Karpas-422 (cell line): ENCODE data around the gene GLYAT. TPM values are rescaled to one million over a fixed set of nuclear protein-coding genes. Genes with fewer than 3 reads are reported as not detected.

Experiments
- DNase-seq: peaks from one replicate; pipeline ENCODE4 v3.0.0-alpha.2; 2015
- H2AFZ ChIP-seq: fragments of 200-600 bp; sonication (generic); 2 replicates; pipeline ENCODE4 v1.6.1; 2014; ENCODE audit warnings: antibody characterized with exemption, low read length, mixed read lengths
- H3K27ac ChIP-seq: fragments of 200-600 bp; sonication (generic); 2 replicates; pipeline ENCODE4 v1.5.1; 2014; ENCODE audit warnings: mild to moderate bottlenecking, low read length, moderate library complexity
- H3K27me3 ChIP-seq: fragments of 200-600 bp; sonication (generic); 2 replicates; pipeline ENCODE4 v1.6.1; 2014; ENCODE audit warnings: low read length, mixed read lengths
- H3K36me3 ChIP-seq: fragments of 200-600 bp; sonication (generic); 2 replicates; pipeline ENCODE4 v1.6.1; 2014; ENCODE audit warnings: low read length, mixed read lengths; ENCODE audit not compliant: insufficient read depth
- H3K4me1 ChIP-seq: fragments of 200-600 bp; sonication (generic); 2 replicates; pipeline ENCODE4 v1.6.1; 2014; ENCODE audit warnings: mild to moderate bottlenecking, low read length, mixed read lengths
- H3K4me2 ChIP-seq: fragments of 200-600 bp; sonication (generic); 2 replicates; pipeline ENCODE4 v1.6.1; 2014; ENCODE audit warnings: low read length, low read depth, mild to moderate bottlenecking; ENCODE audit not compliant: poor library complexity, severe bottlenecking
- H3K4me3 ChIP-seq: fragments of 200-600 bp; sonication (generic); 2 replicates; pipeline ENCODE4 v1.5.1; 2014; ENCODE audit warnings: mild to moderate bottlenecking, antibody characterized with exemption, low read length, mixed read lengths
- H3K79me2 ChIP-seq: fragments of 200-600 bp; sonication (generic); 2 replicates; pipeline ENCODE4 v1.6.1; 2014; ENCODE audit warnings: mild to moderate bottlenecking, low read length, mixed read lengths
- H3K9ac ChIP-seq: fragments of 200-600 bp; sonication (generic); 2 replicates; pipeline ENCODE4 v1.6.0; 2014; ENCODE audit warnings: low read length
- H3K9me2 ChIP-seq: fragments of 200-600 bp; sonication (generic), shearing (Covaris generic); replicated peaks from 2 replicates; pipeline ENCODE4 v1.6.0; 2014; ENCODE audit warnings: mild to moderate bottlenecking, low read length, moderate library complexity; ENCODE audit not compliant: insufficient read depth
- H3K9me3 ChIP-seq: fragments of 300-700, 200-600 bp; sonication (generic); 2 replicates; pipeline ENCODE4 v1.6.1; 2014; ENCODE audit warnings: low read length, mixed read lengths
- H4K20me1 ChIP-seq: fragments of 200-600 bp; sonication (generic); 2 replicates; pipeline ENCODE4 v1.6.1; 2014; ENCODE audit warnings: mild to moderate bottlenecking, antibody characterized with exemption, low read length, low read depth; ENCODE audit not compliant: insufficient read depth
- total RNA-seq: library from RNA; depleted of rRNA; stranded (reverse); fragments of >200 nt; shearing (Covaris generic); gene quantifications from 2 replicates; pipeline ENCODE4 v1.2.3, GENCODE V29; 2014; ENCODE audit warnings: low replicate concordance

The GLYAT gene
- total RNA-seq, 1 experiment from 2014 or later = not detected

DNA sequence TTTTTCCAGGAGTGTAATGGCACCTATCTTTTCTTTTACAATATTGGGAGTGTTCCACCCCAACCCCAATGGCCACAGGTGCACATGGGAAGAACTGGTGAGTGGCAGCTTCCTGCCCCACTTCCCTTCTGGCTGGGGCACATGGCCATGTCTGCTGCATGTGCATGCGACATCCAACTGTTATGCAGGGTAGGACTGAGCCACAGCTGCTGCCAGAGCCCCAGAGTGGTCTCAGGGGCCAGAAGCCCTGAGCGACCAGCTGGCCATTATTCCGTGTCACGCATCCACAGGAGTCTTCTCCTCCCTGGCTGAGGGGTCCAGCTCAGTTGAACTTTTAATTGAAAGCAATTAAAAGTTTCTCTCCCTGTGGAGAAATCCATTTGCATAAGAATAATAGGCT is 8.7 kb upstream of the GLYAT start:
- H3K9me3 ChIP-seq = peaks cover 7% of the 10 kb centered on the region
- no peaks in the 10 kb centered on the region for H3K4me1 ChIP-seq
- H3K79me2 ChIP-seq = no peaks in the 10 kb centered on the region
- DNase-seq = no peak
- no peaks in the 10 kb centered on the region for H3K9me2 ChIP-seq
- no peak overlapping the region for H3K27ac ChIP-seq
- no peak overlapping the region for H3K4me3 ChIP-seq
- H2AFZ ChIP-seq = no peak overlapping the region
- H3K36me3 ChIP-seq = no peaks in the 10 kb centered on the region
- no peak overlapping the region for H3K9ac ChIP-seq
- no peaks in the 10 kb centered on the region for H4K20me1 ChIP-seq
- no peaks in the 10 kb centered on the region for H3K27me3 ChIP-seq
- H3K4me2 ChIP-seq = no peak overlapping the region

DNA sequence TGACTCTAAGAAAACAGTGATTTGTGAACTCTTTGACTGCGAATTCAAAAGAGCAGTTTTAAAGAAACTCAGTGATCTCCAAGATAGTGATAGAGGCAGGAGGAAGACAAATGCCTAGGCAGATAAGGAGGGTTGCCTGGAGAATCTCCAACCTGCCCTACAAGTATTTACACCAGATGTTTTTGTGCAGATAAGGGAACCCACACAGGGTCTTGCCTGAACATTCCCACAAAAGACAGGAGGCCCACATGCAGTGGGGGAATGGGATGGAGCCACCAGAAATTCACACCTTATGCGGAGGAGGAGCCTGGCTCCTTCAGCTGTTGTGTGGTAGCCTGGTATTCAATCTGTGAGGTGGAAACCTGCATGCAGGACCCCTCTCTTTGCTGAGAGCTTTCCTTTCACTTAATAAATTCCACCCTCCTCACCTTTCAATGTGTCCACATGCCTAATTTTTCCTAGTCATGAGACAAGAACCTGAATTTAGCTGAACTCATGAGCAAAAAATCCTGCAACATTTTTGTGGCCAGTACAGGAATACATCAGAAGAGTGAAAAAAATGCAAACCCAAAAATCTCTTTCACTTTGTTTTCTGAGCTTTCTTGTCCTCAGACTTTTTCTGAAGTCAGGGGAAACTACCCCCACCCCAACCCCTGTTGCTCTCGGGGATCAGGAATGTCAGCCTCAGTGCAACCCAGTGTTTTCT is 8.1 kb upstream of the GLYAT start:
- Histone ChIP-seq H3K9me2 (no peaks in the 10 kb centered on the region), H3K27ac (no peak overlapping the region), H3K9ac (no peak overlapping the region), H3K4me3 (no peak overlapping the region), H3K79me2 (no peaks in the 10 kb centered on the region), H2AFZ (no peak overlapping the region), H3K4me2 (no peak overlapping the region), H3K27me3 (no peaks in the 10 kb centered on the region), H3K4me1 (no peaks in the 10 kb centered on the region), H3K9me3 (peaks cover 7% of the 10 kb centered on the region), H4K20me1 (no peaks in the 10 kb centered on the region), H3K36me3 (no peaks in the 10 kb centered on the region)
- no peak for DNase-seq

DNA sequence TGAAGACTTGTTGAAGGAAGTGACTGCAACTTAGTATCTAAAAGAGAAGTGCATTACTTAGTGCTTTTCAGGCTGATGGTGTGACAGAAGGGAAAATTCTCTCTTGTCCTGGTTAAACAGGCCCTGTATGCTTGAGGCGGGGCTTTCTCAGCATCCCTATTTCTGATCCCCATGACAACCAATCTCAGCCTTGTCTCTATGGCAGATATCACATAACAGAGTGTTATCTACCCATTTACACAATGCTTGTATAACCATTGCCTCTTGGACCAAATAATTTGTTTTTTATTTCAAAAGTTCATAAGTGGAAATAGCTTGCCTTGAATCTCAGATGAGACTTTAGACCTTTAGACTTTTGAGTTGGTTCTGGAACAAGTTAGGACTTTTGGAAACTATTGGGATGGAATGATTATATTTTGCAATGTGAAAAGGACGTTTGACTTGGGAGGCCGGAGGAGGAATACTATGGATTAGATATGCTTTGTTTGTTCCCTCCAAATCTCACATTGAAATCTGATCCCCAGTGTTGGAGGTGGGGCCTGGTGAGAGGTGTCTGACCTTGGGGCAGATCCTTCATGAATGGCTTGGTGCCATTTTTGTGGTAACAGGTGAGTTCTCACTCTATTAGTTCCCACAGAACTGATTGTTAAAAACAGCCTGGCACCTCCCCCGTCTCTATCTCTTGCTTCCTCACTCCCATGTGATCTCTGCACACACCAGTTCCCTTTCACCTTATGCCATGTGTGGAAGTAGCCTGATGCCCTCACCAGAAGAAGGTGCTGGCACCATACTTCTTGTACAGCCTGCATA is 3.1 kb upstream of the GLYAT start:
- DNase-seq = no peak
- Histone ChIP-seq H3K27ac (no peak overlapping the region), H3K4me3 (no peak overlapping the region)

DNA sequence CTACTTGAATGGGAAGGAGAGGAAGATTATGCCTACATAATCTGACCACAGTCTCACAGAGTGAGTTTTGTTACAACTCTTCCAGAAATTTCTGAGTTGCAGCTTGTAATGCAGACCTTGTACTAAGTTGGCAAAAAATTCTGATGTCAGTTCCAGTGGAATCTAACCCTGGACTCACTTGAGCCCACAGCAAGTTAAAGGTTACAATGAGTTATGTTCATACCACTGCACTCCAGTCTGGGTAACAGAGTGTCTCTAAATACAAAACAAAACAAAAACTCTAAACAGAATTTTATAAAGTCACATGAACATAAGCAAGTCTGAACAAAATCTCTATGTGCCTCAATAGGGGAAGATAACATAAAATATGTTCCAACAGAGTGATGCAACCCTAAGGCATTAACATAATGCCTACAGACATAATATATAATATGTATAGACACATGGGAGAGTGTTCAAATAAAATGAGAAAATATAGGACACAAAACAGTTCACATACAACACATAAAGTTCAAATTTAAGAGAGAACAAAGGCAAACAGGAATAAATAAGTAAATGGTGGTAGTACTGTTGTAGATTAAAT is 1.1 kb downstream of the GLYAT start:
- H4K20me1 ChIP-seq = no peaks in the 10 kb centered on the region
- no peaks in the 10 kb centered on the region for H3K36me3 ChIP-seq
- no peak overlapping the region for H3K9ac ChIP-seq
- no peaks in the 10 kb centered on the region for H3K9me2 ChIP-seq
- H3K4me2 ChIP-seq = no peak overlapping the region
- H3K4me3 ChIP-seq = no peak overlapping the region
- no peaks in the 10 kb centered on the region for H3K27me3 ChIP-seq
- H2AFZ ChIP-seq = no peak overlapping the region
- no peaks in the 10 kb centered on the region for H3K9me3 ChIP-seq
- no peaks in the 10 kb centered on the region for H3K79me2 ChIP-seq
- DNase-seq = no peak
- no peaks in the 10 kb centered on the region for H3K4me1 ChIP-seq
- H3K27ac ChIP-seq = no peak overlapping the region

More for the DNA sequence above, 3.1 kb upstream of the GLYAT start:
- Histone ChIP-seq H3K79me2 (no peaks in the 10 kb centered on the region), H3K36me3 (no peaks in the 10 kb centered on the region), H3K4me2 (no peak overlapping the region), H2AFZ (no peak overlapping the region), H3K9me3 (no peaks in the 10 kb centered on the region), H3K27me3 (no peaks in the 10 kb centered on the region), H3K9me2 (no peaks in the 10 kb centered on the region), H4K20me1 (no peaks in the 10 kb centered on the region), H3K4me1 (no peaks in the 10 kb centered on the region), H3K9ac (no peak overlapping the region)

DNA sequence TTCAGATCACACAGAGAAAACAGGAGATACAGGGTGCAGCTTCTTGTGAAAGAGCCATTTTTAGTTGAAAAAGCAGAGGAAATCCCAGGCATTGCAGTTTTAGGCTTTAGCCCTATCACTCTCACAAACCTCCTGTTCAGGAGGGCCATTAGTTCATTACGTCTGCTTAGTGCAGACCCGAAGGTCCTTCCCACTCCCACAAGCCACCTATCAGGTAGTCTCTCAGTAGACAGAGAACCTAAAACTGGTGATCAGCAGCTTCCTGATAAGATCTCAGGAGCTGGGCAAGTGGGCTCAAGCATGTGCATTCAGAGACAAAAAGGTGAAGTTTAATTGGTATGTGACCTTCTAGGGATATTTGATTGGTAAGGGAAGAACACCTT is 4.3 kb downstream of the GLYAT start:
- no peak overlapping the region for H3K4me2 ChIP-seq
- H3K4me3 ChIP-seq = no peak overlapping the region
- H3K27me3 ChIP-seq = no peaks in the 10 kb centered on the region
- H3K9ac ChIP-seq = no peak overlapping the region
- no peak overlapping the region for H3K27ac ChIP-seq
- no peaks in the 10 kb centered on the region for H3K79me2 ChIP-seq
- H2AFZ ChIP-seq = 0 out of 2 replicates have a peak overlapping the region, but pooled peaks have one; percentile 0
- H4K20me1 ChIP-seq = no peaks in the 10 kb centered on the region
- no peak for DNase-seq
- H3K36me3 ChIP-seq = no peaks in the 10 kb centered on the region
- no peaks in the 10 kb centered on the region for H3K9me2 ChIP-seq
- H3K9me3 ChIP-seq = no peaks in the 10 kb centered on the region
- no peaks in the 10 kb centered on the region for H3K4me1 ChIP-seq

DNA sequence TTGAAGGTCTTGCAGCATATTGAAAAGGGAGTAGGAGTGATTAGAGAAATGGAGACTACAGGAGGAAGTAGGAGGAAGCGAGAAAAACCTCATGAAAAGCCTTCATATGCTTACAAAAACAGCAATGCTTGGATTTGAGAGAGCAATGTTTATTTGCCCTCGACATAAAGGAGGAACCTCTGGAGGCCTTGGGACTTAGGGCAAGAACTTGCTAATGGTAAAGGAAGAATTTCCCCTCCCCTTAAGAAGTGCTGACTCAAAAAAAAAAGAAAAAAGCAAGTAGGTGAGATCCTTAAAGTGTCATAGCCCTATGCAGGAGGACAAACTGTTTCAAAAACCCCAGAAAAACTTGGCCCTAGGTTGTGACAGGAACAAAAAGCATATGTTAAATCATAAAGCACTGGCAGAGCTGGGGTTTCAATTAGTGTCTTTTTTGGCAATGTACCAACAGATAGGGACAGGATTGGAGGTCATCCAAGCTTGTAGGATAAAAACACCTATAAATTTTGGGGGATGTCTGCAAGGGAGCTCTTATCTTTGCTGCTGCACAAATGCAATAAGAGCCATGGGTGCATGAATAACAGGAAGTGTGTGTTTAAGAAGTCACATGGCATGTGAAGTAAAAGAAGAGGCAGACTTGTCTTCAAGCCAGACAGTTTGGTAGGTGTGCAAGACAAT is 4.9 kb downstream of the GLYAT start:
- DNase-seq = no peak
- Histone ChIP-seq H2AFZ (0 out of 2 replicates have a peak overlapping the region, but pooled peaks have one; percentile 0), H3K4me2 (no peak overlapping the region), H3K27me3 (no peaks in the 10 kb centered on the region), H3K9me3 (no peaks in the 10 kb centered on the region), H4K20me1 (no peaks in the 10 kb centered on the region), H3K79me2 (no peaks in the 10 kb centered on the region), H3K36me3 (no peaks in the 10 kb centered on the region), H3K9me2 (no peaks in the 10 kb centered on the region), H3K4me1 (no peaks in the 10 kb centered on the region), H3K9ac (no peak overlapping the region), H3K27ac (no peak overlapping the region), H3K4me3 (no peak overlapping the region)

DNA sequence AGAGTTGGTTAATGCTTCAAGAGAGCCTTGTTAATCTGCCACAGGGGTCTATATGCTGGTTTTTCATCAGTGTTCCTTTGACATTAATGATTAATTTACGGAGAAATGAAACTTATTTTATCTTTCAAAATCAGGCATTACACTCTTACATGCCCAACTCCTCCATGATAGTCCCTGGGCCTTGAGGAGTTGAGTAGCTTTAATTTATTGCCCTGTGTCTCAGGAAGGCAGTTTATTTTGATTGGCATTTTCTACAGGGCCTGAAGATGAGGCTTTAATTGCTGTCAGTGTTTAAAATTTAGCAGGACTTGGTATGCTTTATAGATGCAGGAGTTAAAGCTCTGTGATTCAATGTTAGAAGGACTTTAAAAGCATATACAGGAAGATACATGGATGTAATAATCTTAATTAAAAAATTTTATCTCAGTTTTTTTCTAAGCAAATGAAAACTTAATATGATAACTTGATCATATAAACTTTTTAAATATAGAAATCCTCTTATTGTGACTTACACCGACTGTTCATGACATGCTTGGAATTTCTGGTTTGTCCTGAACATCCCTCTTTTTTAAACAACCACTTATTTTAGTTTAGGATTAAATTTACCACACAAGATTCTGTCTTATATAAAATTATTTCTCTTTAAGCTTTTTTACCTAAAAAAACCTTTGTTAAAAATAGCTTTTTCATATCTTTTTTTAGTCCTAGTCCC is 12.2 kb downstream of the GLYAT start:
- no peak overlapping the region for H3K4me2 ChIP-seq
- H4K20me1 ChIP-seq = no peaks in the 10 kb centered on the region
- no peaks in the 10 kb centered on the region for H3K9me2 ChIP-seq
- H3K9me3 ChIP-seq = no peaks in the 10 kb centered on the region
- DNase-seq = no peak
- H3K4me3 ChIP-seq = no peak overlapping the region
- no peaks in the 10 kb centered on the region for H3K4me1 ChIP-seq
- no peaks in the 10 kb centered on the region for H3K27me3 ChIP-seq
- no peak overlapping the region for H3K27ac ChIP-seq
- no peaks in the 10 kb centered on the region for H3K36me3 ChIP-seq
- H3K9ac ChIP-seq = no peak overlapping the region
- H2AFZ ChIP-seq = no peak overlapping the region
- no peaks in the 10 kb centered on the region for H3K79me2 ChIP-seq
